ENCODE data around the gene WIPF2. TPM values are rescaled to one million over a fixed set of nuclear protein-coding genes. Genes with fewer than 3 reads are reported as not detected.

WIPF2 gene
- total RNA-seq, 2 experiments from 2014 or later, result 22.0 to 27.4 TPM

DNA sequence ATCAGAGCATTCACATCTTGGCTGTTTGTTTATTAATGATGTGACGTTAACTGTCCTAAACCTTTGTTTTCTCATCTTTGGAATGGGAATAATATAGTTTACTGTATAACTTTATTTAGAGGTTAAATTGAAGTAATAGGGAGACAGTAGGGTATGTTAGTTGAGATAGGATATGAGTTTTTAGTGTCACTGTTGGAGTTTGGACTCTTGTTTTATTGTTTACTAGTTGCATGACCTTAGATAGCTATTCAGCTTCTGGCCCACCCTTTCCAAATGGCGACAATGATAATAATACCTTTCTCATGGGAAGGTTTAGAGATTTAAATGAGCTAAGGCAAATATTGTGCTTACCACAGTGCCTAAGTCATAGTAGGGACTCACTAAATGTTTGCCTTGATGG, 40.4 kb downstream of the WIPF2 start:
- ATAC-seq, result no peak
- no peak for DNase-seq
- ChIA-PET POLR2A (interaction anchor here (0.9 kb wide), 1 partner anchor 29 kb away, joined by 3 read pairs; no protein-coding TSS in a partner anchor), CTCF (no interaction called here)
- H3K27ac Mint-ChIP-seq, result no peak overlapping the region
- no peaks in the 10 kb centered on the region for H3K9me3 Mint-ChIP-seq (ENCODE audit: insufficient read depth)
- peaks cover 42% of the 10 kb centered on the region for H3K36me3 Mint-ChIP-seq (ENCODE audit: low read depth)
- H3K4me1 Mint-ChIP-seq (ENCODE audit: low read depth), result no peaks in the 10 kb centered on the region
- no peaks in the 10 kb centered on the region for H3K27me3 Mint-ChIP-seq (ENCODE audit: low read depth)
- H3K4me3 Mint-ChIP-seq, result no peak overlapping the region

DNA sequence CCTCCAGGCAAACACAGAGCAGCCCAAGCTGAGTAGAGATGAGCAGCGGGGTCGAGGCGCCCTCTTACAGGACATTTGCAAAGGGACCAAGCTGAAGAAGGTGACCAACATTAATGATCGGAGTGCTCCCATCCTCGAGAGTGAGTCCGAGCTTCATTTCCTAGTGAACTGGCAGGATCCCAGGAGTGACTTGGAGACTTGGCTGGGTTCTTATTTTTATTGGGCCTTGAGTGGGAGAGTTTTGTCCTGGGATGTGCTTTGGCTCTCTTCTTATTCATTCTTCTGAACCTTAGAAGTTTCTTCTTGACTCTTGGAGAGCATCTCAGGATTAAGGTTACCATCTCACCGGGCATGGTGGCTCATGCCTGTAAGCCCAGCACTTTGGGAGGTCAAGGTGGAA, 41.4 kb downstream of the WIPF2 start:
- POLR2A ChIA-PET, result interaction anchor here (0.6 kb wide), 1 partner anchor 41 kb away, joined by 3 read pairs; the partner anchor contains the start of gene WIPF2
- H3K4me1 Mint-ChIP-seq (ENCODE audit: low read depth), result no peaks in the 10 kb centered on the region
- no peaks in the 10 kb centered on the region for H3K27me3 Mint-ChIP-seq (ENCODE audit: low read depth)
- DNase-seq (no peak), ATAC-seq (no peak)
- H3K27ac Mint-ChIP-seq, result no peak overlapping the region
- CTCF ChIA-PET, result interaction anchor here (0.5 to 1.2 kb wide), 2 partner anchors 247 to 248 kb away, joined by 3 read pairs; no protein-coding TSS in a partner anchor
- peaks cover 42% of the 10 kb centered on the region for H3K36me3 Mint-ChIP-seq (ENCODE audit: low read depth)
- no peak overlapping the region for H3K4me3 Mint-ChIP-seq
- H3K9me3 Mint-ChIP-seq (ENCODE audit: insufficient read depth), result no peaks in the 10 kb centered on the region

DNA sequence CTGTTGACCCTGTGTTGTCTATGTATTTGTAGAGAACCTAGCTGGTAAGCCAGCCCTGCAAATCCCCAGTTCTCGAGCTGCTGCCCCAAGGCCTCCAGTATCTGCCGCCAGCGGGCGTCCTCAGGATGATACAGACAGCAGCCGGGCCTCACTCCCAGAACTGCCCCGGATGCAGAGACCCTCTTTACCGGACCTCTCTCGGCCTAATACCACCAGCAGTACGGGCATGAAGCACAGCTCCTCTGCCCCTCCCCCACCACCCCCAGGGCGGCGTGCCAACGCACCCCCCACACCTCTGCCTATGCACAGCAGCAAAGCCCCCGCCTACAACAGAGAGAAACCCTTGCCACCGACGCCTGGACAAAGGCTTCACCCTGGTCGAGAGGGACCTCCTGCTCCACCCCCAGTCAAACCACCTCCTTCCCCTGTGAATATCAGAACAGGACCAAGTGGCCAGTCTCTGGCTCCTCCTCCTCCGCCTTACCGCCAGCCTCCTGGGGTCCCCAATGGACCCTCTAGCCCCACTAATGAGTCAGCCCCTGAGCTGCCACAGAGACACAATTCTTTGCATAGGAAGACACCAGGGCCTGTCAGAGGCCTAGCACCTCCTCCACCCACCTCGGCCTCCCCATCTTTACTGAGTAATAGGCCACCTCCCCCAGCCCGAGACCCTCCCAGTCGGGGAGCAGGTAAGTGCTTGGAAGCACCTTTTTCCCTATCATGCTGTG, 45.5 kb downstream of the WIPF2 start:
- Mint-ChIP-seq H3K9me3 (ENCODE audit: insufficient read depth) (no peaks in the 10 kb centered on the region), H3K4me1 (ENCODE audit: low read depth) (no peaks in the 10 kb centered on the region), H3K27ac (no peak overlapping the region), H3K27me3 (ENCODE audit: low read depth) (no peaks in the 10 kb centered on the region), H3K4me3 (no peak overlapping the region), H3K36me3 (ENCODE audit: low read depth) (peaks cover 29% of the 10 kb centered on the region)
- CTCF ChIA-PET, result no interaction called here
- POLR2A ChIA-PET, result interaction anchor here (0.6 kb wide), 1 partner anchor 369 kb away, joined by 5 read pairs; no protein-coding TSS in a partner anchor
- DNase-seq (no peak), ATAC-seq (no peak)

DNA sequence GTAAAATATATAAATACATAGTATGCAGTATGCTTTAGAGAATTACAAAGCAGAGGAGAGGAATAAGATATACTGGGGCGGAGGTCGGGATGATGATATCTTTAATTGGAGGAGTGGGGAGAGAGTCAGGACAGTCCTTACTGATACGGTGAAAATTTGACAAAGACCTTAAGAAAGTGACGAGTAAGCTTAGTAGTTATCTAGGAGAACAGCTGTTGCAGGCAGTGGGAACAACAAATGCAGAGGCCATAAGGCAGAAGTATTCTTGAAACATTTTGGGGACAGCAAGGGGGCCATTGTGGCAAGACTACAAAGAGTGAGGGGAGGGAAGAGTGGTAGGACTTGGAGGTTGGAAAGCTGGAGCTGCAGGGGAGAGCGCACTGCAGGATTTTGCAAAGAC, 46.2 kb downstream of the WIPF2 start:
- ATAC-seq (no peak), DNase-seq (no peak)
- no peak overlapping the region for H3K27ac Mint-ChIP-seq
- ChIA-PET CTCF (no interaction called here), POLR2A (interaction anchor here (0.6 kb wide), 1 partner anchor 368 kb away, joined by 5 read pairs; no protein-coding TSS in a partner anchor)
- H3K27me3 Mint-ChIP-seq (ENCODE audit: low read depth), result no peaks in the 10 kb centered on the region
- no peaks in the 10 kb centered on the region for H3K4me1 Mint-ChIP-seq (ENCODE audit: low read depth)
- no peak overlapping the region for H3K4me3 Mint-ChIP-seq
- peaks cover 26% of the 10 kb centered on the region for H3K36me3 Mint-ChIP-seq (ENCODE audit: low read depth)
- H3K9me3 Mint-ChIP-seq (ENCODE audit: insufficient read depth), result no peaks in the 10 kb centered on the region

DNA sequence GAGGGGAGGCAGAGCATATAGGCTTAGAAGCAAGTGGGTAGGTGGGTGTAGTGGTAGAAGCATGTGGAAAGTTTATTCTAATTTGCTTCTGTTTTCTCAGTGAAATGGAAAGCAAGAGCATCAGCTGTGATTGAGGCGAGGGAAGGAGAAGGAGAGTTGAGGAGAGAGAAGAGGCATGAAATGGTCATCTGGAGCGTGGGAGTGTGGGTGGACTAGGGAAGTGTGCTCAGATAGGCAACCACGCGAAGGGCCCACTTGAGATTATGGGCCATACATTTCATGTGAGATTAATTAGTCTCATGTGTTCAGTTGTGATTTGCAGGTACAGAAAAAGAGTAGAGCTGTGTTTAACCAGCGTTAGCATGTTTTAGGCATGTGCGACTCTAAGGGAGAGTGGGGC, 47.8 kb downstream of the WIPF2 start:
- ChIA-PET POLR2A (interaction anchor here (0.6 kb wide), 1 partner anchor 106 kb away, joined by 3 read pairs; no protein-coding TSS in a partner anchor), CTCF (interaction anchor here (1.4 to 1.5 kb wide), 2 partner anchors 12 to 15 kb away, joined by 3 to 6 read pairs; no protein-coding TSS in a partner anchor)
- H3K27me3 Mint-ChIP-seq (ENCODE audit: low read depth), result no peaks in the 10 kb centered on the region
- H3K9me3 Mint-ChIP-seq (ENCODE audit: insufficient read depth), result no peaks in the 10 kb centered on the region
- no peaks in the 10 kb centered on the region for H3K4me1 Mint-ChIP-seq (ENCODE audit: low read depth)
- no peak for DNase-seq
- H3K27ac Mint-ChIP-seq, result no peak overlapping the region
- peaks cover 21% of the 10 kb centered on the region for H3K36me3 Mint-ChIP-seq (ENCODE audit: low read depth)
- no peak for ATAC-seq
- H3K4me3 Mint-ChIP-seq, result no peak overlapping the region

DNA sequence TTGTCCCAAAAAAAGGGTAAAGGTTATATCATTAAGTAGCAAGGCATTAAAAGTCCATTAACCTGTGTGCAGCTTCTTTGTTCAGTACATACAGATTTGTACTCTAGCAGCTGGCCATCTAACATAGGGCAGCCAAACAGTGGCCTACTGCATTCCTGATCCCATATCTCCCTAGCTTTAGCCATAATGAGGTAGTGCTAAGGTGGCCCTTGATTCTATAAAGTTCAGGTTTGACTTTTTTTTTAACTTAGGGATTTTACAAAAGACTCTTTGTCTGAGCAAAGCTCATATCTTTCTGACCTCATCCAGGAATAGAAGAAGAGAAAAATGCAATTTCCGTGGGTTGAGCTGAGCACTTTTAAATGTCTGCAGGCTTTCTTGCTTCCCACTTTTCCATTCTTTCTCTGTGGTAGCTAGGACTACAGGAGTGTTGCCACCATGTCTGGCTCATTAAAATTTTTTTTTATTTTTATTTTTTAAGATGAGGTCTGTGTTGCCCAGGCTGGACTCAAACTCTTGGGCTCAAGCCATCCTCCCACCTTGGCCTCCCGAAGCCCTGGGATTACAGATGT, 49.1 kb downstream of the WIPF2 start:
- CTCF ChIA-PET, result interaction anchor here (1.0 to 1.6 kb wide), 4 partner anchors 13 to 255 kb away, joined by 3 to 6 read pairs (median 5); no protein-coding TSS in a partner anchor
- H3K4me1 Mint-ChIP-seq (ENCODE audit: low read depth), result no peaks in the 10 kb centered on the region
- peaks cover 15% of the 10 kb centered on the region for H3K36me3 Mint-ChIP-seq (ENCODE audit: low read depth)
- POLR2A ChIA-PET, result no interaction called here
- no peak overlapping the region for H3K27ac Mint-ChIP-seq
- no peaks in the 10 kb centered on the region for H3K9me3 Mint-ChIP-seq (ENCODE audit: insufficient read depth)
- no peaks in the 10 kb centered on the region for H3K27me3 Mint-ChIP-seq (ENCODE audit: low read depth)
- no peak for ATAC-seq
- no peak for DNase-seq
- no peak overlapping the region for H3K4me3 Mint-ChIP-seq

DNA sequence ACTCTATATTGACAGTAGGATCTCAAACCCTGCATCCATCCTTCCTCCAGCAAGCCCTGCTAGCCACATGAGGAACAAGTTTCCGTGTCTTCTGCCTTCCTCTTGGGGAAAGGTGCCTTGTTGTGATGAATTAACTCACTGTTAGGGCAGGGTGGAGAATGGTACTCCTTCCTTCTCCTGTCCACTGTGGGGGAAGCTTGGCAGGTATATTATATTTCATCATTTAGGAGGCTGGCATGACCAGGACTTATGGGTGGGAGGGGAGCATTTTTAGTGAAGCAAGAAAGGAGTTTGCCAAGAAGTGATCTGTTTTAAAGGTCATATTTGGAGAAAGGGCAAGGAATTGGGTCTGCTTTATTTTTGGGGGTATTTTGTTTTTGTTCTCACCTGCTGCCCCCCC, 59.3 kb downstream of the WIPF2 start:
- no peak overlapping the region for H3K4me3 Mint-ChIP-seq
- ChIA-PET POLR2A (no interaction called here), CTCF (interaction anchor here (0.8 kb wide), 1 partner anchor 11 kb away, joined by 3 read pairs; no protein-coding TSS in a partner anchor)
- H3K27ac Mint-ChIP-seq, result no peak overlapping the region
- H3K4me1 Mint-ChIP-seq (ENCODE audit: low read depth), result peaks cover 28% of the 10 kb centered on the region
- peaks cover 54% of the 10 kb centered on the region for H3K36me3 Mint-ChIP-seq (ENCODE audit: low read depth)
- no peaks in the 10 kb centered on the region for H3K27me3 Mint-ChIP-seq (ENCODE audit: low read depth)
- no peaks in the 10 kb centered on the region for H3K9me3 Mint-ChIP-seq (ENCODE audit: insufficient read depth)
- no peak for ATAC-seq
- no peak for DNase-seq

DNA sequence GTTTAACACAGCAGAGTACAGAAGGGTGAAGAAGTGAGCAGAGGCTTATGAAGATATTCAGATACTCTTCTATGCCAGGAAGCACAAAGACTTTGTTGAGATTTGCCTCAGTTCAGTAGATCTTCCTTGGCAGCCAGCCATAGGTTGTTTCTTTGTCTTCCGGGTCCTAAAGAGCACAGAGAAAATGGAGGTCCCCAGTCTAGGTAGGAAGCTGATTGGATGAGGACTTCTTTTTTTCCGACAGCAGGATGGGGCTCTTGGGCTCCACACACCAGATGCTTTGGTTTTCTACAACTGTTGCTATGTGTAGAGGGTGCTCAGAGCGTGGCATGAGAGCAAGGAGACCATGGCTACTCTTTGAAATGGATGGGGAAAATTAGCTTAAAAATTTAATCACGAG, 60.3 kb downstream of the WIPF2 start:
- Mint-ChIP-seq H3K36me3 (ENCODE audit: low read depth) (peaks cover 55% of the 10 kb centered on the region), H3K4me3 (no peak overlapping the region), H3K9me3 (ENCODE audit: insufficient read depth) (no peaks in the 10 kb centered on the region), H3K27ac (no peak overlapping the region), H3K4me1 (ENCODE audit: low read depth) (peaks cover 38% of the 10 kb centered on the region), H3K27me3 (ENCODE audit: low read depth) (no peaks in the 10 kb centered on the region)
- no peak for ATAC-seq
- POLR2A ChIA-PET, result interaction anchor here (0.7 kb wide), 1 partner anchor 181 kb away, joined by 3 read pairs; no protein-coding TSS in a partner anchor
- DNase-seq, result no peak
- CTCF ChIA-PET, result no interaction called here

DNA sequence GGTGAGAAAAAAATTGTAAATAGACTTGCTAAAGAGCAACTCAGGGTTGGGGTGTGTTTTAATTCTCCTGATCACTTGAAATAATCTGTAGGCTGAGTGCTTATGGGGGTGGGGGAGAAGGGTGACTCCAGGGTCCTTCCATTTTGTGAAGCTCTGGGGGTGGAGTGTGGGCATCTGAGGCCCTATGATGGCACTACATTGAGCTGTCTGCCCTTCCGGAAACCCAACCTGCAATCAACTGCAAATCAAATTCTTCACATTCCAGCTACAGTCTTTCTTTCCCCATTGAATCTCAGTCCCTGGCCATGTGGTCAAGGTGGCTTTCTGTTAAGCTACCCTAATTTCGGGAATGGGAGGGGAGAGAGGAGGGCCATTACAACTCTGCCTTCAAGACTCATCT, 62.6 kb downstream of the WIPF2 start:
- Mint-ChIP-seq H3K9me3 (ENCODE audit: insufficient read depth) (no peaks in the 10 kb centered on the region), H3K36me3 (ENCODE audit: low read depth) (peaks cover 44% of the 10 kb centered on the region), H3K27me3 (ENCODE audit: low read depth) (no peaks in the 10 kb centered on the region), H3K4me3 (no peak overlapping the region), H3K4me1 (ENCODE audit: low read depth) (peaks cover 42% of the 10 kb centered on the region), H3K27ac (peak overlapping the region; percentile 31)
- POLR2A ChIA-PET, result interaction anchor here (0.6 kb wide), 1 partner anchor 87 kb away, joined by 3 read pairs; no protein-coding TSS in a partner anchor
- DNase-seq (no peak), ATAC-seq (no peak)
- CTCF ChIA-PET, result interaction anchor here (1.2 to 1.7 kb wide), 5 partner anchors 8 to 168 kb away, joined by 4 to 6 read pairs (median 5); no protein-coding TSS in a partner anchor

DNA sequence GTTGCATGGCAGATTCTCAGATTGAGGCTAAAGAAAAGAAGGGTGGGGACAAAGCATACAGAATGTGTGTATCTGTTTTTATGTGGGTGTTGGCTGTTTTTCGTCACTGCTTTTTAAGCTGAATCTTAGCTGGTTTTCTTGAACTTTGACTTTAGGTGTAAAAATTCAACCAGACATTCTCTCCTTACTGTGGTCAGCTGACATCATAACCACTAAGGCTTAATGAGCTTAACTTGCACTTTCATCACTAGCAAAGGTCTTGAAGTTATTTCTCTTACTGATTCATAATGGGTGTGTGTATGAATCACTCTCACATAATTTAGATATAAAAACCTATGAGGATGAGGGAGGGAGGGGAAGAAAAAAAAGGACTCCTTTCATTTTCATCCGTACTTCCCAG, 64.6 kb downstream of the WIPF2 start:
- H3K27ac Mint-ChIP-seq, result peak overlapping the region; percentile 79
- peak; percentile 45 for DNase-seq
- H3K9me3 Mint-ChIP-seq (ENCODE audit: insufficient read depth), result no peaks in the 10 kb centered on the region
- ChIA-PET CTCF (interaction anchor here (0.8 to 1.9 kb wide), 9 partner anchors 10 to 208 kb away, joined by 3 to 16 read pairs (median 6); partner anchors contain the start of gene WIPF2), POLR2A (interaction anchor here (0.6 to 1.3 kb wide), 4 partner anchors 14 to 143 kb away, joined by 3 to 4 read pairs (median 3); partner anchors contain the start of genes CASC3 and WIPF2)
- no peaks in the 10 kb centered on the region for H3K27me3 Mint-ChIP-seq (ENCODE audit: low read depth)
- peaks cover 45% of the 10 kb centered on the region for H3K4me1 Mint-ChIP-seq (ENCODE audit: low read depth)
- H3K36me3 Mint-ChIP-seq (ENCODE audit: low read depth), result peaks cover 35% of the 10 kb centered on the region
- ATAC-seq, result no peak
- no peak overlapping the region for H3K4me3 Mint-ChIP-seq

DNA sequence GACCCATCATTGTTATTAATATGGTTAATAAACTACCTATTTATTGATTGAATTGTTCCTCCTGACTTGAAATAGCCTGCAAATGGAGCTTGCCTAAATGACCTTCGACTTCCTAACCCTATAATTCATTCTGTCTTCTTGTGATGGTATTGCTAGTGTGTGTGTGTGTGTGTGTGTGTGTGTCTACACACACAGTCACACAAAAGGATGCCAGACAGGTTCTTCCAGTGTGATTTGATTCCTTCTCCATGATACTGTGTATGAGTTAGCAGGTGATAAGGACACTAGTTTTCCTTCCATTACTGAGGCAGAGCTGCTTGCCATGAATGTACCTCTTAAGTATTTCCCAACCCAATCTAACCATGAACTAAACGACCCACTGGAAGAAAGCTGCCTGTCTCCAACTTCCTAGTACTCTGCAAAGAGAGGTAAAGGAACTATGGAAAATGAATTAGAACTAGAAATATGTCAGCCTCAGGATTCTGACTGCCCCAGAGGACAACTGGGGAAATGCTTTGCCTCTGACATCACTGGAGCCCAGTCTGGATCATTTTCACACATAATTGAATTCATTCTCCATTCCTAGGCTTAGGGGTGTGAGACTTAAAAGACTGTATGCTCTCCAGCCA, 65.1 kb downstream of the WIPF2 start:
- H3K27me3 Mint-ChIP-seq (ENCODE audit: low read depth), result no peaks in the 10 kb centered on the region
- ChIA-PET POLR2A (interaction anchor here (0.7 to 1.3 kb wide), 3 partner anchors 18 to 144 kb away, joined by 3 to 4 read pairs (median 3); partner anchors contain the start of genes CASC3 and WIPF2), CTCF (interaction anchor here (0.8 to 1.9 kb wide), 9 partner anchors 10 to 208 kb away, joined by 3 to 16 read pairs (median 6); partner anchors contain the start of gene WIPF2)
- no peak overlapping the region for H3K4me3 Mint-ChIP-seq
- no peak for ATAC-seq
- H3K4me1 Mint-ChIP-seq (ENCODE audit: low read depth), result peaks cover 43% of the 10 kb centered on the region
- H3K36me3 Mint-ChIP-seq (ENCODE audit: low read depth), result peaks cover 35% of the 10 kb centered on the region
- H3K9me3 Mint-ChIP-seq (ENCODE audit: insufficient read depth), result no peaks in the 10 kb centered on the region
- no peak for DNase-seq
- peak overlapping the region; percentile 51 for H3K27ac Mint-ChIP-seq

Data from activated CD8-positive, alpha-beta T cell treated with anti-CD3 and anti-CD28 coated beads, Interleukin-2, amount 10 ng/mL, durations not matched to agents 7 days and 5 days (primary cell).